ENCODE data around the gene FBLN7.
"Not testable (repeated sequence)": the region's sequence is repeated elsewhere in the genome, so short reads cannot be mapped to it uniquely, and the experiment has no call there.

The FBLN7 gene

GRCh38 chr2:112187805-112188596 lies 49.8 kb downstream of the FBLN7 start:
- no peak for DNase-seq

- DNase-seq = no peak
These were observed 50.9 kb downstream of the FBLN7 start for GRCh38 chr2:112189001-112189556.

GRCh38 chr2:112194028-112194427 lies 55.8 kb downstream of the FBLN7 start:
- no peak for DNase-seq

GRCh38 chr2:112194482-112194881 lies 56.3 kb downstream of the FBLN7 start:
- no peak for DNase-seq

GRCh38 chr2:112195167-112195766 lies 57.1 kb downstream of the FBLN7 start:
- DNase-seq = no peak

GRCh38 chr2:112195950-112196349 lies 57.8 kb downstream of the FBLN7 start:
- no peak for DNase-seq

GRCh38 chr2:112197868-112198267 lies 59.7 kb downstream of the FBLN7 start:
- no peak for DNase-seq

GRCh38 chr2:112198780-112199179 lies 60.6 kb downstream of the FBLN7 start:
- DNase-seq = no peak

GRCh38 chr2:112199188-112199587 lies 61.0 kb downstream of the FBLN7 start:
- DNase-seq = no peak

GRCh38 chr2:112201696-112202430 lies 63.7 kb downstream of the FBLN7 start:
- no peak for DNase-seq

GRCh38 chr2:112204411-112204810 lies 66.2 kb downstream of the FBLN7 start:
- DNase-seq = no peak

- DNase-seq = not testable (repeated sequence)
These were observed 69.7 kb downstream of the FBLN7 start for GRCh38 chr2:112207905-112208304.

GRCh38 chr2:112216167-112216566 lies 78.0 kb downstream of the FBLN7 start:
- DNase-seq = no peak

GRCh38 chr2:112217854-112218253 lies 79.7 kb downstream of the FBLN7 start:
- no peak for DNase-seq

- DNase-seq = no peak
These were observed 82.0 kb downstream of the FBLN7 start for GRCh38 chr2:112220186-112220585.

- no peak for DNase-seq
These were observed 82.6 kb downstream of the FBLN7 start for GRCh38 chr2:112220831-112221230.

GRCh38 chr2:112229348-112229747 lies 91.2 kb downstream of the FBLN7 start:
- DNase-seq = no peak

GRCh38 chr2:112230371-112230770 lies 92.2 kb downstream of the FBLN7 start:
- DNase-seq = no peak

Data from 8988T (cell line).